Endometrium (tissue), 2 donors: ENCODE measurements around the gene CHST11.
"Not testable (repeated sequence)": the region's sequence is repeated elsewhere in the genome, so short reads cannot be mapped to it uniquely, and the experiment has no call there.

Experiments
- FAIRE-seq: peaks from 2 replicates; lab custom pipeline; 2012; peaks lifted over from hg19 to GRCh38; lab: Jason Lieb, UNC
- donor health status: control.
- donor health status: control.

Gene CHST11

DNA sequence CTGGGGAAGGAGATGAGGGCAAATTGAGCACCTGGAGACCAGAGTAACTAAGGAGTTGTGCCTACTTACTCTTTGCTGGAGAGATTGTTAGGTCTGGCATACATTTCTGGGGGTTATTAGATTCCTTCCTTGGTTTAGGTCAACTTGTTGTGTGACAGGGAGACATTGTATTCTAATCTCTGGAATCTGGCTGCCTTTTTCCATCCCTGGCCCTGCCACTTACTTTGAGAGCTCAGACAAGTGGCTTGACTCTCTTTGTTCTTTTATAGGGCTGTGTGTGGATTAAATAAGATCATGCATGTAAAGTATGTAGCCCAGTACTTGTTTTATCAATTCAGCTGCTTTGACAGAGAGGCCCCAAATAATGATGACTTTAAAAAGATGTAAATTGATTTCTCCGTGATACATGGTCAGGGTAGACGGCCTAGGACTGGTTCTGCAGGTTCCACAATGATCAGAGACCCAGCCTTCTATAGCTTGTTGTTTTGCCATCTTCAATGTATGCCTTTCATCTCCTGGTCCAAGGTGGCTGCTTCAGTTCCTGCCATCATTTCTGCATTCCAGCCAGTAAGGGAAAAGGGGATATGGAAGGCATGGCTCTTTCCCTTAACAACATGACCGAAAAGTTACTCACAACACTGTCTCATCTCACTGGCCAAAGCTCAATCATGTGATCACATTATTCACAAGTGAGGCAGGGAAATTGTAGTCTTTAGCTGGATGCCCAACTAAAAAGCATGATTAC is 72.6 kb downstream of the CHST11 start:
- no peak for FAIRE-seq

DNA sequence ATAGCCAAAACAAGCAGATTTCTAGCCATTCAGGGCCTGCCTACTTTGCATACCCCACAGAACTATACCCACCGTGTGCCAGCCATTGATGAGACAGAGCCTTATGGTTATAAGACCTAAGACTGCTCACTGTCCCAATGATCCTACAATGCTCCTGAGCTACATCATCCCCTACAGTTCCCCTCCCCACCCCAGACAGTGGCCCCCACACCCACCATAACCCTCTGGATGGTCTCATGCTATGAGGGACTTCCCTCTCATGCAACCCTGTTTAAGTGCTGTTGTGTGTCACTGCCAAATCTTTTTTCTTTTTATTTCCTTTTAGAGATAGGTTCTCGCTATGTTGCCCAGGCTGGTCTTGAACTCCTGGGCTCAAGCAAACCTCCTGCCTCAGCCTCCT is 75.9 kb downstream of the CHST11 start:
- FAIRE-seq: no peak

DNA sequence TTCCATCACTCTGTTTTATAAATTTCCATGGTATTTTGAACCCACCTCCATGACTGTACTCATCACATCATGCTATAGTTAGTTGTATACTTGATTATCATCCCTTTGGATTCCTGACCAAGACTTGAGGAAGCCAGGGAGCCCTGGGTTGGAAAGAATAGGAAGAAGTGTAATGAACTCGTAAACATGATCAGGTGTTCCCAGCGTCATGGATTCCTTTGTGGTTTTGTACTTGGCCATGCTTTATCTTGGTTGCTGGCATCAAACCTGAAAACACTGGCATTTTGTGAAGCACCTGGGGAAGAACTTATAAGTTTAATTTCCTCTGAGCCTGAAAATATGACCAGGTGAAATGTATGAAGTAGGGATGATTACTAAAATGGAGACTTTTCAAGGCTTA is 76.4 kb downstream of the CHST11 start:
- no peak for FAIRE-seq

DNA sequence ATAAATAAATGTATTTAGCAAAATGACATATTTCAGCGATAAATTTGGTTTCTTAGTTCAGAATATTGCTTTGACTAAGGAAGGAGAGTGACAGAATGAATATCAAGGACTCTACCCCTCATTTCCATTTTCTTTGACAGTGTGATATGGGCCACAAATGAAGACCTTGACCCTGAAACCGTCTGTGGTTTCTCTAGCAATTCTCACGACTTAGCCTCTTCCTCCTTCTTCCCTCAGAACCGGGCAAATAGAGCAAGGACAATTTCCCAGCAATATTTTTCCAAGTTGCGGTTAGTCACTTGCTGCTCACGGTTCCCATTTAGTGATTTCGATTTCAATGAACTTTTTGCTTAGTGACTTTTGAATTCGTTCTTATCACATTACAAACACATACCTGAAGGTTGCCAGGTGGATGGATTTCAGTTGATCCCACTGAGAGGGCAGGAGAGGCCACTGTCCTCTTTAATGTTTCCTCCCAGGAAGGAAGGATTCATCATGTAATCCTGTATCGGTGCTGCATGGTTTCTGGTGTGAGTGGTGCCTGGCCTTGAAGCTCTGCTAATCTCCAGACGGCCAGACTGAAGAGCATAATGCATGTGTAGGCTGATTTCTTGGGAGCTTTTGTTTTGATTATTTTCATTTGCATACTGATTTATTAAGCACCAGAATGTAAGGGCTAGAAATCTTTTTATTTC is 77.6 kb downstream of the CHST11 start:
- no peak for FAIRE-seq

DNA sequence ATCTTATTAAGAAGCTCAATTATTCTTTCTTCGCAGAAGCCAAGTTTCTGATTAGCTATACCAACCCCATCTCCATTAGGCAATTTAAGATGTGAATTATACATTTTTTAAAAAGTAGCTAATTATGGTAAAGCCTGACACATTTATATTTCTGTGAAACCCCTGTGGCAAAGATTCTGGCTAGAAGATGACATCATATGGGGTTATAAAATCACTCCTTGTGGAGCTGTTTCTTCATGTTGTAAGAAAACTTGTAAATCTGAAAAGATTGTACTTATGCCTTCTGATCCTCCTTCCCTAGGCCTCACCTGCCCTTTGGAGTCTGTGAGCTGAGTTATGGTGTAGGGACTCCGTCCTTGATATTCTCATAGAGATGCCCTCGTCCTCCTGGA is 78.1 kb downstream of the CHST11 start:
- no peak for FAIRE-seq

DNA sequence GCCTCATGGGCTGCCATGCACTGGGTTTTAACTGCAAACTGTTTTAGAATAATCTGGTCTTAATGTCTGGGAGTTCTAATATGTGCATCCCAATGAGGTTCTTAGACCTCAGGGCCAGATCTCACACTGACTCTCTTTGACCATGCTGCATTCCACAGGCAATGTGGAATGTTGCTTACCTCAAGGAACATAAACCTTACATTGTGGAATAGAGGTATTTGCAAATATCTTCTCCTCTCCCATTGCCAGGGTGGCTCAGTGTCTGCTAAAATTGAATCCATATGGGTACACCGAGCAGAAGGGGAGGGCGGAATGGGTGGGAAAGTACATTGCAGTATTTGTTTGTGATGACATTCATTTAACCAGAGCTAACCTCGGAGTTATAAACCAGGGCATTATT is 78.6 kb downstream of the CHST11 start:
- no peak for FAIRE-seq

DNA sequence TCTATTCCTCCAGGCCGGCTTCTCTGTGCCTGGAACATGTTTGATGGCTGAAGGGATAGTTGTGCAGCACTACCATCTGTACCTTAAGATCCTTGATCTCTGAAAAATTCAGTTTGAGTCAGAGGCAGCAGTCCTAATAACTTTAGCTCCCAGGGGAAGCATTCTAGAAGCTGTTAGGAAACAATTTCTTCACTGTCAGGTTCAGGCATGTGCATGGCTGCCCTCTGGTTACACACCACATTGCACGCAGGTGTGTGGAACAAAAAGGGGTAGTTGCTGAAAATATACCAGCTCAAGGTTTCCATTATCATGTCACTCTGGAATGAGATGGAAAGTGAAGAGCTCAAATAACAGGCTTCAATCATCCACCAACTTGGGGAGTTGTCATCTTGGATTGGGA is 80.1 kb downstream of the CHST11 start:
- no peak for FAIRE-seq

DNA sequence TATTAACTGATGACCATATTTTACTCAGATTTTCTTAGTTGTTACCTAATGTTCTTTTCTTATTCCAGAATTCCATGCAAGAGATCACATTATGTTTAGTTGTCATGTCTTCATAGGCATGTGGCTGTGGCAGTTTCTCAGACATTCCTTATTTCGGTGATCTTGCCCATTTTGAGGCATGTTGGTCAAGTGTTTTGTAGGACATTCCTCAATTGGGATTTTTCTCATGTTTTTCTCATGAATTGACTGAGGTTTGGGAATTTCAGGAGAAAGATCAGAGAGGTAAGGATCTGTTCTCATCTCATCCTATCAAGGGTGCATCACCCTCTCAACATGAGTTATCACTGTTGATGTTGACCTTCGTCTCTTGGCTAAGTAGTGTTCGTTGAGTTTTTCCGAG is 81.3 kb downstream of the CHST11 start:
- no peak for FAIRE-seq

DNA sequence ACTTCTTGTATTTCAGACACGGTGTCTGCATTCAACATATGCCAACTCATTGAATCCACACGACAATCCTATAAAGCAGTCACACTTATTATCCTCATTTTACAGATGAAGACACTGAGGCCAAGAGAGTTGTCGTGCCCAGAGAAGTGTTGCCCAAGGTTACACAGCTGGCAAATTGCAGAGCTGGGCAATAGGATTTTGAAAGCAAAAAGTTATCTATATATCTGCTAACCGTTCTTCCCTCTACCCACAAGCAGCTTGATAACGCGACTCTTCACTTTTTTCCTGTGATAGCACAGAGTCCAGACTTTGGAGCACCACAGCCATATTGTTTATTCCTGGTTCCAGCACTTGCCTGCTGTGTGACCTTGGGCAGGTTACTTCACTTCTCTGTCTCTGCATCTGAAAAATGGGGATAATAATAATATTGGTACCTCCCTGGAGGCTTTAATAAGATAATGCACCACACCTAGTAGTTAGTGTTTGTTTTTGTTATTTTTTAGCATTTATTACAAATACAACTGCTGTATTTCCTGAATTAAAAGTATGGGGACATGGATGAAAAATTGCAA is 82.2 kb downstream of the CHST11 start:
- no peak for FAIRE-seq

DNA sequence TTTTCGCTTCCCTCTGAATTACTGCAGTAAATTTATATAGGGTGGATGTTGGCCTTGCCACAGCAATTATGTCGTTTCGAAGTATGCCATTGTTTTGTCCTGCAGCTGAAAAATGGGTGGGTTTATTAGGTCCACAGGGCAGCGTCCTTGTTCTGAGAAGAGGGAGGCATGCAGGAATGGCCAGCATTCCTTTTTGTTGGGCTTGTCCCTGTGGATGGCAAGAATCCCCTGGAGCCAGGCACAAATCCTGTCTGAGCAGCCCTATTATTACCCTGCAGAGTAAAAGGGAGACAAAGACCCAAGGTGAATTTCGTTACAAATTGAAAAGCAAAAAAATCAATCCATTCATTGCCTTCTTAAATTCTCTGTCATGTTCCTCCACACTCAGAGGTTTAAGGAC is 88.1 kb downstream of the CHST11 start:
- no peak for FAIRE-seq

DNA sequence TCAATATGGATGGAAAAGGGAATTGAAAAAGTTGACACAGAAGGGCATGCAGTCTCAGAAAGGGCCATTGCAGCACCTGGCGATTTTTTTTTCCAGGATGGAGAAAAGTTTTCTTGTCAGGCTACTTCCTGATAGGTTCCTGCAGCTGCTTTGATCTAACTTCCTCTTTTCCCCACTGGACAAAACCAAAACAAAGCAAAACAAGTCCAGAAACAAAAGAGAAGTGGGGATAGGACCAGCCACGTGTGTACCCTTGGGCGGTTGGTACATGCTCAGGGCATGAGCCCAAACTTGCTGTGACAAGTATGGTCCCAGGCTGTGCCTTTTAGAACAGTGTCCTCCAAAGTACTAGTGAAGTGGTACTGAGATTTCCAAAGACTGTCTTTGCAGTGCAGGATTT is 89.8 kb downstream of the CHST11 start:
- no peak for FAIRE-seq

DNA sequence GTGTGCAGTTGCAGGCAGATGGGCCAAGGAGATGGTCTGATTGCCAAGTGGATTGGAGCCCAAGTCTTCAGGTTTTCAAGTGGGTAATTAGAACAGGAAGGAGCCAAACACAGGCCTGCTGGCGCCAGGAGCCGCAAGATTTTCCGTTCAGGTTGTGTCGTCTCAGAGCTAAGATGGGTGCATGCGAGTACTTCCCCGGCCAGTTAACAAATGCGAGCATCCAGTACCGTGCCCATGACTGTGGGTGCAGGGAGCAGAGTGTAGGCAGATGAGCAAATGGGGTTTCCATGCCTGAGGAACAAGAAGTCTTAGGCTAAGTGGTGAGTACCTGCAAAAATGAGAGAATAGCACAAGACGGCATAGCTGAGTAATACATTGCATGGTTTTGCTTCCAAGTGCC is 90.5 kb downstream of the CHST11 start:
- no peak for FAIRE-seq

DNA sequence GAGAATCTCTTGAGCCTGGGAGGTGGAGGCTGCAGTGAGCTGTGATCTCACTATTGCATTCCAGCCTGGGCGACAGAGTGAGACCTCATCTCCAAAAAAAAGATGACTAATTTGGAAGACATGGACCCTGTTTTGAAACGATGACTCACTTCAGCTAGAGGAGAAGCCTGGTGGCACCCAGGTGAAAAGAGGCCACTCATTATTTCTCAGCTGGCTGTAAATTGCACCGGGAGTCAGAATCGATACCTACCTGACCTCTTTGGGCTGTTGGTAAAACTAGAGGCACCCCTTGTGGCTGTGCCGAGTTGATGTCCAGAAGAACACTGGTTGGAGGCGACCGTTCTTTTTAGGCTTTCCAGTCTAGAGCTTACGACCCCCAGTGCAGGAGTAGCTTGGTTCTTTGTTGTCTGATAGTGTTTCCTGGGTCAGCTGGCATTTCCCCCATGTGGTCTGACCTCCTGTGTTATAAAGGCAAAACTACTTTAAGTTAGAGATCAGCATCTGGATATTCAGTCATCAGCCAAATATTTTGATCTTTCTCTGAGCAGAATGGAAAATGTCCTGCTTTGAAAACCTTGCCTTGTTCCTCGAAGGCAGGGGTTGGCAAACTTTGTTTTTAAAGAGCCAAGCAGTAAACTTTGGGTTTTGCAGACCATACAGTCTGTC is 93.2 kb downstream of the CHST11 start:
- FAIRE-seq: no peak

DNA sequence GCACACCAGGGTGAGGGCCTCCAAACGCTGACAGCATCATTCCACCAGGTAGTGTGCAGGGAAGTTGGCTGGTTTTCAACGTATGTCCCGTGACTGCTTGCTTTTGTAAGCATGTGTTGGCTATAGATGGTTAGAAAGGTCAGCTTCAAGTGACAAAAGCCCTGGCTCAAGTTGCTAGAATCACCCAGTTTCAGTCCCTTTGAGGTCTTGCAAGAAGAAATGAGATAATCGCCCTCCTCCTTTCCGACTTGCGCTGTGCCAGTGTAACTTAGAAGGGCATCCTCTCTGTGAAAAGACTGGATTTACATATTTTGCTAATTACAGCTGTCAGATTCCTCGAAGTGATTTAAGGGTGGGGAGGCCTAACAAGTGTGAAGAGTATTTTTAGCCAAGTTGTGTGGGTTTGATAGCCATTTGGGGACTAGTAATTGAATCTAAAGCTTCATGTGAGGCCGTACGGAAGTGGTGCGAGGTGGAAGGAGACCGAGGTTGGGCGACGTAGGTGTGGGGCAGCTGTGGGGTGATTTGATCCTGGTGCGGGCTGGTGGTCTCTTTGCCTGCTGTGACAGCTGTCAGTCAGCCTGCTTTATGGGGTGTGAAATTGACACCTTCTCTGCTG is 94.7 kb downstream of the CHST11 start:
- no peak for FAIRE-seq

DNA sequence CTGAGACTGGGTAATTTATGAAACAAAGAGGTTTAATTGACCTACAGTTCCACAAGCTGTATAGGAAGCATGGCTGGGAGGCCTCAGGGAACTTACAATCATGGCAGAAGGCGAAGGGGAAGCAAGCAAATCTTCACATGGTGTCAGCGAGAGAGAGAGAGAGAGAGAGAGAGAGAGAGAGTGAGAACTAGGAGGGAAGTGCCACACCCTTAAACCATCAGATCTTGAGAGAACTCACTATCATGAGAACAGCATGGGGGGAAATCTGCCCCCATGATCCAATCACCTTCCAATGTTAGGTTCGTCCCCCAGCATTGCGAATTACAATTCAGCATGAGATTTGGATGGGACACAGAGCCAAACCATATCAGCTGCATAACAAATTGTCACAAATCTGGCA is 96.7 kb downstream of the CHST11 start:
- FAIRE-seq: no peak

DNA sequence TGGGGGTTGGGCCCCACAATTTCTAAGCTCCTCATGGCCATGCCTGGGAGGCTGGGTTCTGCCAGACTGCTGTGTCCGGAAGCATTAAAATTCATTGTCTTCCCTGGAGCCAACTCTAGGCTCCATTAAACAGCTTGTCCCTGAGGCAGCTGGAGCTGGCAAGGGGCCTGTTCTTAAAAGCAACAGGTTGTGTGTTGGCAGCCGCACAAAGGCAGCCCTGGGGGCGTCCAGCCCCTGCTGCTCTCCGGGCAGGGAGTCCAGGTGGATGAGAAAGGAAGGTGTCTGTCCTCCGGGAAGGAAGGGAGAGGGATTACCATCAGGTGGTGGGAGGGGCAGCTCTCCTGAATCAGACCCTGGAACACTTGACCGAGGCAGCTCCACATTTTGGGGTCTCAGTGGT is 98.9 kb downstream of the CHST11 start:
- no peak for FAIRE-seq

DNA sequence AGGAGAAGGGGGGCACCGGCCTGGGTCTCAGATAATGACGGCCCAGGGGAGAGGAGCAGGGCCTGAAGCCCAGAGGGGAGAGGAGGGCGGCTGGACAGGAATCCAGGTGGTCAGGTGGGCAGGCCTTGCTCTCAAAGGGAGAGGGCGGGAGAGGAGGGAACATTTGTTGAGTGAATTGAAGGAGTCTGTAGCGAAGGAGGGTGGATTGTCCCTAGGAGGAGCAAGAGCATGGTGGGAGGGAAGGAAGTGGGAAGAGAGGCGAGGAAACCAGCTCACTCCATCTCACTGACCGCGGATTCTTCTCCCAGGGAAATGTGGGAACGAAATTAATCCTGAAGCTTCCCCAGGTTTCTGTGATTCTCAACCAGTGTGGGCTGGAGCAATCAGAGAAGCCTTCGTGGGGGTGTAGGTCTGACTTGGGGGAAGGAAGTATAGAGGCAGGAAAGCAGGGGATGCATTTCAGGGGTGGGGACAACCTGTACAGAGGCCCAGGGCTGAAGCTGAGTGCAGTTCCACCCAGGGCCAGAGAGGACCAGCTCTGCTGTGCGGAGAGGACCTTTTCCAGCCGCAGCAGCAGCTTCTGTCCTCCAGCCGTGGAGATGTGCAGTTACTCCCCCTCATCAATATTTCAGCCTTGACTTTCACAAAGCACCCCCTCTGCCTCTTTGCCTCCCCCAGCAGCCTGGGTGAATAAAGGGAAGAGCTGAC is 100.9 kb downstream of the CHST11 start:
- no peak for FAIRE-seq

DNA sequence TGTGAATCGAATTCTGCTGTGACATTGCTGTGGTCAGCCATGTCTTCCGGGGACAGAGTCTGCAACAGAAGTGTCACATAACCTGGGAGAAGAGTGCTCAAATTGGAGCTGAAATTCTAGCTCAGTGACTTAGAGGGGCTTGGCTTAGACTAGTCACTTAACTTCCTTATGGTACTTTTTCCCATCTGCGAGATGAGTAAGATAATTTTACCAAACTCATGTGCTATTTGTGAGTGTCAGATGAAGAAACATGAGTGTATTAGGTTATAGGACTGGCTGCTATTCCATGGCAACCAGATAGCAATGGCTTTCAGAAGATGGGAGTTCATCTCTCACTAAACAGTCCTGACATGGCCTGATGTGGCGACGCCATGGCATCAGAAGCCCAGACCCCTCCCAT is 104.1 kb downstream of the CHST11 start:
- FAIRE-seq: no peak

DNA sequence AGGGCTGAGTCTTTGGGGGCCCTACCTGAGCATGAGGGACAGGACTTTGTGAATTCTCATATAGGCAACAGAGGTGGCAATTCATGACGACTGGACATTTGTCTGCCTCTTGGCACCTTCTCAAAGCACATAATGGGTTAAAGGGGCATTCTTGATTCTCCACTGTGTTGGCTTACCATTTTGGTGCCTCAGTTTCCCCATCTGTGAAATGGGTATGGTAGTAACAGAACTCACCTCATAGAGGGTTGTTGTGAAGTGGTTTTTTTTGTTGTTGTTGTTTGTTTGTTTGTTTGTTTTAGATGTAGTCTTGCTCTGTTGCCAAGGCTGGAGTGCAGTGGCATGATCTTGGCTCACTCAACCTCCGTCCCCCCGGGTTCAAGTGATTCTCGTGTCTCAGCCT is 106.0 kb downstream of the CHST11 start:
- FAIRE-seq: no peak

DNA sequence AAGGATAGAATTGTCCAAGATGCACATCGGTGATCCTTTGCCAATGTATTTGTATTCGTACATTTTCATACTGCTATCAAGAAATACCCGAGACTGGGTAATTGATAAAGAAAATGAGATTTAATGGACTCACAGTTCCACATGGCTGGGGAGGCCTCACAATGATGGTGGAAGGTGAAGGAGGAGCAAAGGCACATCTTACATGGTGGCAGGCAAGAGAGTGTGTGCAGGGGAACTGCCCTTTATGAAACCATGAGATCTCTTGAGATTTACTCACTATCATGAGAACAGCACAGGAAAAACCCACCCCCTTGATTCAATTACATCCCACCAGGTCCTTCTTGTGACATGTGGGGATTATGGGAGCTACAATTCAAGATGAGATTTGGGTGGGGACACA is 107.9 kb downstream of the CHST11 start:
- FAIRE-seq: not testable (repeated sequence)

DNA sequence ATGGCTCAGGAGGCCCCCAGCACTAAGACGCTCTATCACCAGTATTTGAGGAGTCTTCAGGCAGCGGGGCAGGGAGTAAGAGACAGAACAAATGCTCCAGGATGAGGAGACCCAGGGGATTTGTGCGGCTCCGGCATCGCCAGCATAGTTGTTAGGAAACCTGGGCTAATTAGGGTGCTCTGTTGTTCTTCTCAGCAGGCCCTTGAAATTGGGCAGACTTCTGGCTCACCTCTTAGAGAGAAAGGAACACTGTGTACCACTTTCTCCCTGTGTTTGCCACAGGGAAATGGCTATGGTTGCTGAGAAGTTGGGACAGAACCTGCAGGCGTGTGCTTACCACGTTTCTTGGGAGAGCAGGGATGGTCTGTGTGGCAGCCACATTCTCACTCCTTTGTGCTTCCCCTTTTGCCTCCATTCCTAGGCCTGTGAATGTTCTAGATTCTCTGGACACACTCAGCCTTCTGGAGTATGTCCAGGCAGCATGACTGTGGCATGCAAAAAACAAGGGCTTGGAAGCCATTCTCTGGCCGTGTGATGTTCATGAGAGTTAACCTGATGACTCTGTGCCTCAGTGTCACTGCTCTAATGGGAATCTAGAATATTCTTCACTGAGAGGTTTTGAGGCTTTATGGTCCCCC is 109.0 kb downstream of the CHST11 start:
- FAIRE-seq: no peak
